EH (cell line): ENCODE measurements around the gene MS4A12.
"Not testable (repeated sequence)": the region's sequence is repeated elsewhere in the genome, so short reads cannot be mapped to it uniquely, and the experiment has no call there.

Source experiments
- DNase-seq: peaks from one replicate; pipeline ENCODE4 v3.0.0-alpha.2; 2015; ENCODE audit warnings: low read depth

MS4A12 gene, protein sequence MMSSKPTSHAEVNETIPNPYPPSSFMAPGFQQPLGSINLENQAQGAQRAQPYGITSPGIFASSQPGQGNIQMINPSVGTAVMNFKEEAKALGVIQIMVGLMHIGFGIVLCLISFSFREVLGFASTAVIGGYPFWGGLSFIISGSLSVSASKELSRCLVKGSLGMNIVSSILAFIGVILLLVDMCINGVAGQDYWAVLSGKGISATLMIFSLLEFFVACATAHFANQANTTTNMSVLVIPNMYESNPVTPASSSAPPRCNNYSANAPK

DNA sequence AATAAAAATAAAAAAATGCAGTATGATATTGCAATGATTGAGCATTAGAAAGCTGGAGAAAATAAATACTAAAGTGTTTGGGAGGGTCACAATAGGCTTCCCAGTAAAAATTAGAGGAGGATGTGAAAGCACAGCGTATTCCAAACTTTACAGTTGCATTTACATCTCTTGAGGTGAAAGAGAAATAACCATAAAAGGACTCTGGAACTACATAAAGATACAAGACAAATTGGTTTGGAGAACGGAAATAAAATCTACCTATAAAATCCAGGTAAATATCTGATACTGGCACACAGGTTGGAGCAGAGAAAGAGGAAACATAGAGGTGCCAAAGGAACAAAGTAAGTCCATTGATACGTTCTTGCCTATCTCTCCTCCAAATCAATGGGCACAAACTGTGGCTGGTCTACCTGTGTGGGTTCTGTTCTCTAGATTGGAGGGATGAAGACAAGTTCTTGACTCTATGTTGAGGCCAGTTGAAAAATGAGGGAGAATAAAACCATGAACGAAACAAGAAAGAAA is at the start of gene MS4A12:
Gene MS4A12 (plus strand): TSS at position 291 of the 522 bp plus-strand sequence. CDS start 4,541 bp downstream, outside the sequence.
- DNase-seq = no peak

DNA sequence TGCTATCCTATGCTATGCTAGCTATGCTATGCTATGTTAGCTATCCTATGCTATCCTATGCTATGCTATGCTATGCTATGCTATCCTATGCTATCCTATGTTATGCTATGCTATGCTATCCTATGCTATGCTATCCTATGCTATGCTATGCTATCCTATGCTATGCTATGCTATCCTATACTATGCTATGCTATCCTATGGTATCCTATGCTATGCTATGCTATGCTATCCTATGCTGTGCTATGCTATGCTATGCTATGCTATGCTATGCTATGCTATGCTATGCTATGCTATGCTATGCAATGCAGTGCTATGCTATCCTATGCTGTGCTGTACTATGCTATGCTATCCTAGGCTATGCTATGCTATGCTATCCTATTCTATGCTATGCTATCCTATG is 45.5 kb upstream of the MS4A12 start:
- DNase-seq = no peak

DNA sequence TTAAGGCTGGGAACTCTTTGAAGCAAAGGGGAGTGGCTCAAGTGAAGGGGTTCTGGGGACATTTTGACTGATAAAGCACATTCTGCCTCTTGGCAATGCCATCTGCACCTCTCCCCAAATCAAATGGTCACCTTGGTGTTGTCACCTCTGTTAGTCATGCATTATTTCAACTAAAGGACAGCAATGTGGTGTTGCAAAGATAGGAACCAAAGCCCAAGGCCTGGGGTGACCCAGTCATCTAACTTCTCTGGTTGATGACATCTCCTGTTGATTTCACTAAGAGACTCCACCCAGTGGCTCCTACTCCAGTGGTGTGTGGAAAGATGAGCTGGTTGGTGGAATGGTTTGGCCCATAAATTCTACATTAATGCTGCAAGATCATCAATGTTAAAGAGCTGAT is 44.7 kb upstream of the MS4A12 start:
- DNase-seq = no peak

DNA sequence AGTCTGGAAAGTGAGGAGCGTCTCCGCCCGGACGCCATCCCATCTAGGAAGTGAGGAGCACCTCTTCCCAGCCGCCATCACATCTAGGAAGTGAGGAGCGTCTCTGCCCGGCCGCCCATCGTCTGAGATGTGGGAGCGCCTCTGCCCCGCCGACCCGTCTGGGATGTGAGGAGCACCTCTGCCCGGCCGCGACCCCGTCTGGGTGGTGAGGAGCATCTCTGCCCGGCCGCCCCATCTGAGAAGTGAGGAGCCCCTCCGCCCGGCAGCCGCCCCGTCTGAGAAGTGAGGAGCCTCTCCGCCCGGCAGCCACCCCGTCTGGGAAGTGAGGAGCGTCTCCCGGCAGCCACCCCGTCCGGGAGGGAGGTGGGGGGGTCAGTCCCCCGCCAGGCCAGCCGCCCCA is 41.4 kb upstream of the MS4A12 start:
- not testable (repeated sequence) for DNase-seq

DNA sequence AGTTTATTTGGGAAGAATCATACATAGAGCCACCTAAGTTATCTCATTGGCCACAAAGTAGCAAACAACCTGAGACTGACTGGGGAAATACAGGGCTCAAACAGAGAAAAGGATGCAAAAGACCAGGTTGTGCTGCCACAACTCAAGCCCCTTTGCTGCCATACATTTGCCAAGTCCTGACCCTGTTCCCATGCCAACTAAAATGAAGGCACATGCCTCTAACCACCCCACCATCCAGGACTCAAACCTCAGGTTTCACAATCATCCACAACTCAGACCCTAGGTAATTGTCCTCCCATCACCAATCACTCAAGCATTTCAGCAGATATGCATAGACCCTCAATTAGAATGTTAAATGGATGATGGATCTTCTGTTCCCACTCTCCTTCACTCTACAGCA is 38.4 kb upstream of the MS4A12 start:
- no peak for DNase-seq

DNA sequence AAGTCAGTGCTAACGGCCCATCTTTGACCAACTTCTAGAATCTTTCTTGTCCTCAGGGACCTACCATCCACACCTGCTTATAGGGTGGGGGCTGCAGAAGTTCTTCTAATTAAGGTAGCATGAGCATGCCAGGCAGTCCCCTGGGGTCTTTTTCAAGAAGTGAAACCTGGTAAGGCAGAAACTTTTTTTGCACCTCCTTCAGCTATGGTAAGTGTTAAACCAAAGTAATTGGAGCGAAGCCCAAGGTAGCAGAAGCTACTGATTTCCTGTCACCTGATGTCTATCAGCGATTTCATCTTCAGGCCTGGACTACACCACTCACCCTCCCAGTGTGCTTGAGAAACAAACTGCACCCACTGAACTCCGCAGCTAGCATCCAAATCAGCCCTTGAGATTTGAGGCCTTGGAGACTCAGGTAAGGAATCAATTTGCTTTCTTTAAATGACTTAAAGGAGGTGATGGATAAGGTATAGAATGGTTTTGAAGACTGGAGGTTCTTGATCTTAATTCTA is 37.0 kb upstream of the MS4A12 start, which contains the start of gene MS4A1:
Gene MS4A1 (plus strand): TSS at position 317 of the 512 bp plus-strand sequence. CDS start 6,528 bp downstream, outside the sequence.
- DNase-seq = no peak

DNA sequence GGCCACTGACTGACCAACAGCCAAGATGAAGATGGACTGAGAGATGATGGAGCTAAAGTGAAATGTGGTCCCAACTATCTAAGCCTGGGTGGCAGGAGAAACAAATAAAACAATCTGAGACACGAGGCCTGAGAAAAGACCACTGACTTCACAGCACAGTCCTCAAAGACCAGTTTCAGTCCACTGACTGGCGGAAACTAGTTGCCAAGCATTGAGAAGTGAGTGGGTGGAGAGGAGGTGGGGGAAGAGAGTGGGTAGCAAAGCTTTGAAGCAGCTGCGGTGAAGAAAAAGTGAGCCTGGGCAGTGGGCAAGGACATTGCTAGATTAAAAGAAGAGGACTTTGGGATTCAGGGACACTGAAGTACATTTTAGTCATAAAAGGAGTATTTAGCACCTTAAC is 35.0 kb upstream of the MS4A12 start:
- no peak for DNase-seq

DNA sequence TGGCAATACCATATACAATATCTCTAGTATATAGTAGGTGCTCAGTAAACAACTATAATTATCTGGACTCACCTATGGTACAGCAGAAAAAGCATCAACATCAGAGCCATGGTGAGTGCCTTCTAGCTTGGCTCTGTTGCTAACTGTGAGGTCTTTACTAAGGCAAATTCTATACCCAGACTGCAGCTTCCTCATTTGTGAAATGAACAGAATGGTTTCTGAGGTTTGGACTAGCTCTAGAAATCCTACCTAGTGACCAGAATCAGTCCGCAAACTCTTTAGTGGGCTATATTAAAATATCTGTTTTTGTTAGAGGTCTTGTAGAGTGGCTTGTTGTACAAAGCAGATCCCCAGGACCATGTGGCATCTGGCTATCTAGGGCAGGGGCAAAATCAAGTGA is 33.2 kb upstream of the MS4A12 start:
- no peak for DNase-seq

DNA sequence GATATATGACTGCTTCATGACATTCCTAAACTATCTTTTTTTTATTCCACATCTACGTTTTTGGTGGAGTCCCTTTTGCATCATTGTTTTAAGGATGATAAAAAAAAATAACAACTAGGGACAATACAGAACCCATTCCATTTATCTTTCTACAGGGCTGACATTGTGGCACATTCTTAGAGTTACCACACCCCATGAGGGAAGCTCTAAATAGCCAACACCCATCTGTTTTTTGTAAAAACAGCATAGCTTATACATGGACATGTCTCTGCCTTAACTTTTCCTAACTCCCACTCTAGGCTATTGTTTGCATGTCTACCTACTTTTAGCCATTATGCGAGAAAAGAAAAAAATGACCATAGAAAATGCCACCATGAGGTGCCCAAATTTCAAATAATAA is 23.7 kb upstream of the MS4A12 start:
- no peak for DNase-seq

DNA sequence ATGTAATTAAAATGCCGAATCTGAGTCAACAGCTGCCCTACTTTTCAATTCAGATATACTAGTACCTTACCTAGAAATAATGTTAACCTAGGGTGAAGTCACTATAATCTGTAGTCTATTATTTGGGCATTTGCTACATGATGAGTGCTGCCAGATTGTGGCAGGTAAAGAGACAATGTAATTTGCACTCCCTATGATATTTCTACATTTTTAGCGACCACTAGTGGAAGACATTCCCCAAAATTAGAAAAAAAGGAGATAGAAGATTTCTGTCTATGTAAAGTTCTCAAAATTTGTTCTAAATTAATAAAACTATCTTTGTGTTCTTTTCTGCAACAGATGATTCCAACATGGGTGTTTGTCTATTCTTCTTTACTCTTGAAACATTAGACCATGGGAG is 22.9 kb upstream of the MS4A12 start:
- no peak for DNase-seq

DNA sequence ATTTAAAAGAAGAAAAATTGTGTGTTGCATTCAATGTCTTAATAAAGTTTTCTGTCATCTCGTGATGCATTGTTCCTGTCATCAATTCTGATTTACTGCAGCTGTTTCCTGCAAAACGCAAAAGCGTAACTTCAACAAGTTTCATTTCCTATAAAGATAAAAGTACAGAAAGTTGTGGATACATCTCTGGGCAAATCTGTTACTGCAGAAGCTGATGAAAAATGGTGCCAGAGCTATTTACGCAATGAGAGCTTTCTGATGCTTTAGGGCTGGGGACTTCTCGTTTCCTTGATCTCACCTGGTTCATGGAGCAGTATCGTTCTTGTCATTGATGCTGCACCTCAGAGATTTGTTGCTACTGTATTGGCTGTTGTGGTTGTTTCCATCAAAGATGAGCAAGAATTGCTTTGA is 15.5 kb upstream of the MS4A12 start:
- no peak for DNase-seq

DNA sequence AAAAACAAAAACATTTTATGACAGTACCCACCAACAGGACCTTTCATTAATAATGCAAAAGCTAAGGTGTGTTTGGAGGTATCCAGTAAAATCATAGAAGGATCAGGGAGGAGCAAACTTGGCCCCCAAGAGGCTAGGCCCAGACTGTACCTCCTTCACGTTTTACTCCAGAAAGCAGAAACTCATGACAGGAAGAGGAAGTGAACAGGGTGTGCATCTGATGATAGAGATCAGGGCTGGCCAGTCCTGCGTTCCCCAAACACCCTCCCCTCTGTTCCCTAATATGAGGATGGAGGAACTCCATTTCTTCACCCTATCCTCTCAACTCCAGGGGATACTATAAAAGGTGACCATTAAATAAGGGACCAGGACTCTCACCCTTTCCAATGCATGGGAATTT is 10.2 kb upstream of the MS4A12 start:
- DNase-seq = no peak

DNA sequence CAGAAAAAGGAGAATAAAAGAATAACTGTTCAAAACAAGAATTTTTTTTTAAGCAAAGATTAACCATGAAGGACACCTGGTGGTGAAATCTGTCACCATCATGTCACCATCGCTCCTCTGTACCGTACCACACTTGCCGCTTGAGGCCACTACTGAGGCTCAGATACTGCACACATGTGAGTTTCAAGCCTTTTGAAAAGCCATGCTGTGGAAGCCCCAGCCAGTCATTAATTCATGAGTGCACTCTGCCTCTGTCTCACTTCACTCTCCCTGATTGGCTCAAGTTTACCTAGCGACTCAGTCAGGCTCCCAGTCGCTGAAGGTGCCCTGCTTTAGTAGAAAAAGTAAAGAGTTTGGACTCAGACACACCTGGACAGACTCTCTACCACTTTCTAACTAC is 6.6 kb upstream of the MS4A12 start:
- DNase-seq = no peak

DNA sequence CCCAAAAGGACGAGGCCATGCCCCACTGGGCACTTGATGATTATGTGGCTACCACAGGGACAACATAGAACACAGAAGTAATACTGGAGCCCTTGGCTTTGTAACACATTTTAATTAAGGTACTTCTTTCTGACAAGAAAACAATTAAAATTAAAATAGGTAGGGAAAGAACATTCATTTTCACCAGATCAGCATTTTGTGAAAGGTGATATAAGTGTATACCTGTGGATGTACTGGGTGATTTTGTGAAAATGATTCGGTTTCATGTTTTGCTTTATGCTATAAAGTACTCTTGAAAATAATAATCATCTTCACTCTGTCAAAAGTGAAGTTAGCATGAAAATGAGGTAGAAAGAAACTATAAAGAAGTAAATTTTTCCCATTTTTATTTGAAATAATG is 876 bp downstream of the MS4A12 start:
- no peak for DNase-seq

DNA sequence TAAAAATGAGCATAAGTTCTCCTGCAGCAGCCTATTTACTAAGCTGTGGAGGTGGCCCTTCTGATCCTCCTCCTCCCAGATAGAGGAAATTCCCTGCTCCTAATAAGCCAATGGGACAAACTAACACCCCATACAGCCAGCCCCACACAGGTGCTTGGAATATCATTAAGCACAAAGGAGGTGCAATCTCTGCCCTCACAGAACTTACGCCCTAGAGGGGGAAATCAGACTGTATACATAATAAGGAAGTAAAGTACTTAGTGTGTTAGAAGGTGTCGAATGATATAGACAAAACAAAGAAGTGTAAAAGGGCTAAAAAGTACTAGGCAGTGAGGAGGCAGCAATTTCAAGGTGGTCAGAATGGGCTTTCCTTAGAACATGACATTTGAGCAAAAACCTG is 5.8 kb downstream of the MS4A12 start:
- no peak for DNase-seq

DNA sequence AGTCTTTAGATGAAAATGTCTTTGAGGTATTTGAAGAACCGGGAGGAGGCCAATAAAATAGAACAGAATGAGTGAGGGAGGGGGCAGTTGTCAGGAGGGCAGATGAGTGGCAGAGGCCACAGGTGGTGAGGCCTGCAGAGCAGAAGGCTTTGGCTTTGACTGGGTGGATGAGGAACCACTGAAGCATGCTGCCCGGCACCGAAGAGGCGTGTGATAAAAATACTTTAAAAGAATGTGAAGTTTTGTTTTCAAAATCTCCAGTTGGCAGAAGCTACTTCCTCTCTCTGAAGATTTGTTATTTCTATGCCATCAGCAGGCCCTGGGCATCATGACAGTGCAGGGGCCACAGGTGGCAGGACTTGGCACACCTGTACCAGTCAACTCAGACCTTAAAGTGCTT is 6.3 kb downstream of the MS4A12 start:
- DNase-seq = no peak

DNA sequence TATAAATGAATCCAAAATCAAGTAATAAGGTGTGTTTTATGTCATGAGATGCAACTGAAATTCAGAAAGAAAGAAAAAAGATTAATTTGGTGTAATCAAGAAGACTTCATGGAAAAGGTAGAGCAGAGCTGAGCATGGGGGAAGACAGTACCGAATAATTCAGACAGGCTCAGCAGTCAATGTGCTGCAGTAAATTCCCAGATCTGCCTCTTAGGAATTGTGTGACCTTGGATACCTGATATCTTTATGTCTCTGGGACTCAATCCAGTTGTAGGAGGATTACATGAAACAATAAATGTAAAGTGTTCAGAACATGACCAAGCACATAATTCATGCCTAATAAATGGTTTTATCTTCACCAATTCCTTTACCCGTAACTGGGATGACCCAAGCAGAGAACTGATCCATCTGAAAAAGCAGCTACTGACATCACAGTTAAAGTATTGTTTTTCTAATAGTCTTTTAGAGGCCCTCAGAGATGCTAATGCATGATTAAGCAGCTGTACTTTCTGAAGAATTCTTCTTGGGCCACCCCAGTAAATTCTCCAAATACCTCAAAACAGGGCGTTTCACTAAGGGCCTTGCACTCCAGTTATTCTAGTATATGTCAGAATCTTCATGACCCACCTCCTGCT is 7.8 kb downstream of the MS4A12 start:
- DNase-seq = no peak

DNA sequence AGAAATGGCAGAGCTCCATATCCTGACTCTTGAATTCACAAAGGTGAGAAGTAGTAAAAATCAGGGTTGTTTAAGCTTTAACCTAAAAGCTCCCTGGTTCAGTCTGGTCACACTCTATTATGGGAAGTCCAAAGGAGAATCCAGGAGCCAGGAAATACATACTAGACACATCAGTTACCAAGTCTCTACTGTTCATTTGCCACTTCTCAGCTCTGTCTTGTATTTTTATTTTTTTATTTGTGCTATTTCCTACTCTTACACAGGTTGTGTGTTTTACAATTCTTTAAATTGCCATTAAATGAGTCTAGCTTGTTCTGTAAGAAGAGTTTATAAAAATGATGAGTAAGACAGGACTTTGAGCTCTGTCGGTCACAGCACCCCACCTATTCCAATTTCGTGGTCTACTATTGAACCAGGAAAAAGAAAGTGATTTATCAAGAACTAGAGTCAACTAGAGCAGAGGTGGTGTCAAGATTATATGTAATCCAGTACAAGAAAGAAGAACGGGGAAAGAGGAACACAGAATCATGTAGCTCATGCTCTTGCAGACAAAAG is 9.7 kb downstream of the MS4A12 start:
- no peak for DNase-seq

DNA sequence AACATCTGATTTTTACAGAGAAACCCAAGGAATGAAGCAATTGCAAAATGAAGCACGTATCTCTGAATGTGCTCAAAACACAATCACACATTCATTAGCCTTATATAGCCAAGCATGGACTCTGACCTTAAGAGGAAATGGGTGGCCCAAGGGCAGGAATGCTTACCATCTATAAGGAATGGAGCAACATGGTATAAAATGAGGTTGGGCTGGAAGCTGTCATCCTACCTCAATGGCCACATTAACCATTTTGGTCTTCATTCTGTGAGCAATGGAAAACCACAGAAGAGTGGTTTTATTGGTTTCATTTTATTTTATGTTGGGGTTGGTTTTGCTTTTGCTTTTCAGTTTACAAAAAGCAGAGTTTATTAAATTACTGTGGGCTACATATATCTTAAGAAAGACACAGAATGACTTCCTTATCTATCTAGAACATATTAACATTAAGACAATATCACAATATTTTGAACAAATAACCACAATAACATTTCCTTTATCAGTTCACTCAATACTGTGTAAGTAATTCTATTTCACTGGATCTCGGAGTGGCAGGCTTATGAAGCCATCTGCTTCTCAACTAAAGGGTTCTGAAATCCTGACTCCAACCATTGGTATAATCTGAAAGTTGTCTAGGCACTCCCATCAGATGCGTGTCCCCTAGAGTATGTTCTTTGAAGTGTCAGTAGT is 11.8 kb downstream of the MS4A12 start:
- no peak for DNase-seq

DNA sequence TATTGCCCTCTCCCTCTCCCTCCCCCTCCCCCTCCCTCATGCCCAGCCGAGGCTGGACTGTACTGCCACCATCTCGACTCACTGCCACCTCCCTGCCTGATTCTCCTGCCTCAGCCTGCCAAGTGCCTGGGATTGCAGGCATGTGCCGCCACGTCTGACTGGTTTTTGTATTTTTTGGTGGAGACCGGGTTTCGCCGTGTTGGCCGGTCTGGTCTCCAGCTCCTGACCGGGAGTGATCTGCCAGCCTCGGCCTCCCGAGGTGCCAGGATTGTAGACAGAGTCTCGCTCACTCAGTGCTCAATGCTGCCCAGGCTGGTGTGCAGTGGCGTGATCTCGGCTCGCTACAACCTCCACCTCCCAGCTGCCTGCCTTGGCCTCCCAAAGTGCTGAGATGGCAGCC is 17.0 kb downstream of the MS4A12 start:
- DNase-seq = not testable (repeated sequence)

DNA sequence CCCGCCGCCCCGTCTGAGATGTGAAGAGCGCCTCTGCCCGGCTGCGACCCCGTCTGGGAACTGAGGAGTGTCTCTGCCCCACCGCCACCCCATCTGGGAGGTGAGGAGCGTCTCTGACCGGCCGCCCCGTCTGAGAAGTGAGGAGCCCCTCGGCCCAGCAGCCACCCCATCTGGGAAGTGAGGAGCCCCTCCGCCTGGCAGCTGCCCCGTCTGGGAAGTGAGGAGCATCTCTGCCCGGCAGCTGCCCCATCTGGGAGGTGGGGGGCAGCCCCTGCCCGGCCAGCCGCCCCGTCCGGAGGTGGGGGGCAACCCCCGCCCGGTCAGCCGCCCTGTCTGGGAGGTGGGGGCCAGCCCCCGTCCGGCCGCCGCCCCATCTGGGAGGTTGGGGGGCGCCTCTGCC is 17.6 kb downstream of the MS4A12 start:
- DNase-seq = not testable (repeated sequence)

DNA sequence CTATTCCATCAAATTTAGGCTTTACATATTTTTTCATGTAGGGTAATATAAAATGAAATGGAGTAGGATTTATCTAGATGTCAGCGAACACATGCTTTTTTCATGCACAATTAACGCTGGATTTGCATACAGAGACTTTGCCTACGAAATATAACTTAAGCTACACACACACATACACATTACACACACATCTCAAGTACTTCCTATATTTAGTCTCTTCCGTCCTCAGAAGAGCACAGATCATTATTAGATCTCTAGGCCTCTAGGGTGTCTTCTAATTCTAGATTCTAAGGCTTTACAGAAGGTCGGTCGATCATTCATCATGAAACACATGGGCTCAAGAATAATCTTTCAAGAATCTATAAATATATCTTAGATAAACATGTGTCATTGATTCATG is 18.8 kb downstream of the MS4A12 start:
- no peak for DNase-seq
